Prostate gland (tissue), 2 donors: ENCODE data around the gene CTIF. TPM values are rescaled to one million over a fixed set of nuclear protein-coding genes. Genes with fewer than 3 reads are reported as not detected.
A peak's percentile ranks its signal among the peaks of the same experiment; 100 is the strongest.

Experiments
- DNase-seq: peaks from one replicate; pipeline ENCODE4 v3.0.0-alpha.2; 2019; ENCODE audit warnings: low spot score
- H3K27ac ChIP-seq, 2 donors: fragments of 200-600 bp; sonication (generic); 2 replicates each; pipeline ENCODE4 v1.5.1; 2017 to 2019
- H3K27me3 ChIP-seq: fragments of 200-600 bp; sonication (generic); replicated peaks from 2 replicates; pipeline ENCODE4 v1.5.1; 2019; ENCODE audit not compliant: insufficient read depth
- H3K36me3 ChIP-seq, 2 donors: fragments of 200-600 bp; sonication (generic); 1 replicate in 1 of 2; 2 replicates in 1 of 2; pipeline versions ENCODE4 v1.5.1 to v1.8.1; 2017 to 2019
- H3K4me1 ChIP-seq: fragments of 200-600 bp; sonication (generic); replicated peaks from 2 replicates; pipeline ENCODE4 v1.5.1; 2019
- H3K4me3 ChIP-seq, 2 donors: fragments of 200-600 bp; sonication (generic); 2 replicates each; pipeline ENCODE4 v1.5.1; 2017 to 2019
- H3K9me3 ChIP-seq: fragments of 200-600 bp; sonication (generic); 2 replicates; pipeline ENCODE4 v1.5.1; 2017
- POLR2A ChIP-seq: fragments of 450-650 bp; IDR thresholded peaks from one replicate; pipeline ENCODE4 v1.6.1; 2016; ENCODE audit warnings: antibody characterized with exemption, mild to moderate bottlenecking
- POLR2AphosphoS5 ChIP-seq: sonication (generic); formaldehyde crosslinking; IDR thresholded peaks from one replicate; pipeline ENCODE4 v1.6.1; 2017; ENCODE audit warnings: antibody characterized with exemption
- WGBS: methylation state at CpG from one replicate; pipeline ENCODE4 v1.1.5; 2018; 5-methylcytosine and 5-hydroxymethylcytosine counted together
- intact Hi-C: fragments of 100-400 bp; cut with DNase I; formaldehyde crosslinking; loops from one replicate; pipeline ENCODE4 v1.14.2; 2022
- total RNA-seq, 2 donors: library from RNA; depleted of rRNA; stranded (reverse); fragments of >200 nt; gene quantifications; one replicate each; pipeline ENCODE4 v1.1.0, GENCODE V29; 2016
- TF ChIP-seq, protein P1 (sequence below), 4 experiments: fragments of 200-600 bp in 2 of 4; fragments of 450-650 bp in 2 of 4; sonication (generic) in 2 of 4; IDR thresholded peaks; 1 replicate in 3 of 4; 2 replicates in 1 of 4; pipeline ENCODE4 v1.5.1; 2016 to 2019; ENCODE audit warnings: antibody characterized with exemption in 4 of 4, mild to moderate bottlenecking in 2 of 4, moderate library complexity in 2 of 4

Gene CTIF
- total RNA-seq, 2 donors from 2014 or later = 8.1 to 57.9 TPM

DNA sequence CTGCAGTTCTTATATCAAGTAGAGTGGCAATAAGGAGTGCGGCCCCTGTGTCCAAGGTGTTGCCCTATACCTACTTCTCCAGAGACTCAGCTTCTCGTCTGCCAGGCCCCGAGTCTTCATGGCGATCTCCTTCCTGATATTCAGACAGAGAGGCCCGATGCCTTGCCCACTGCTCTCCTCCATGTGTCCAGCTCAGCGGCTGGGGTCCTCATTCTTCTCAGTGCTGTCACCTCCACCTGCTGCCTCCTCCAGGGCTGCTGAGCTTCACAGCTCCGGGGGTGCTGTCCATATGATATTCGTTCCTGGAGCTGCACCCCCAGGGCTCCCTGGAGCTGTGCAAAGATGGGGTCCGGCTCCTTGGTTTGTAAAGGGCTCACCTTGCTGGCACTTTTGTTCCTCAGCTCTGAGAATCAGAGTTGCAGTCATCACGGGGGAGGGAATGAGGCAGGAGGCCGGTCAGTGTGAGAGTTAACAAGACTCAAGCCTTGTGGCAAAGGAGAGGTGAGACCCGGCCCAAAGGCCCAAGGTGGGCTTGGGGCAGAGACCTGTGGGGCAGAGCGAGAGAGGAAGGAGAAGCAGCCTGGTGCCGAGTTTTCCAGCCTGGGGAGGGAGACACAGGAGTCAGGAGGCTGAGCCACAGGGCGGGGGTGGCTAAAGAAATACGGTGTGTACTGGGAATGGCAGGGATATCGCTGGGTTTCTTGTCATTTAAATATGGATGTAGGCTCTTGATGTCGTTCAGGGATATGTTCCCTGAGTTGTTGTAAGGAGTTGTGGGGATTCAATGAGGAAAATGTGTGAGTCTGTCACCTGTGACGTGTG, 120.6 kb downstream of the CTIF start:
- Histone ChIP-seq H3K9me3 (no peaks in the 10 kb centered on the region), H3K27me3 (no peaks in the 10 kb centered on the region), H3K36me3 (no peaks in the 10 kb centered on the region), H3K4me3 (no peak overlapping the region), H3K27ac (no peak overlapping the region), H3K4me1 (peaks cover 4% of the 10 kb centered on the region)
- TF ChIP-seq POLR2A (no peak), POLR2AphosphoS5 (no peak)
- TF ChIP-seq, protein P1, sequence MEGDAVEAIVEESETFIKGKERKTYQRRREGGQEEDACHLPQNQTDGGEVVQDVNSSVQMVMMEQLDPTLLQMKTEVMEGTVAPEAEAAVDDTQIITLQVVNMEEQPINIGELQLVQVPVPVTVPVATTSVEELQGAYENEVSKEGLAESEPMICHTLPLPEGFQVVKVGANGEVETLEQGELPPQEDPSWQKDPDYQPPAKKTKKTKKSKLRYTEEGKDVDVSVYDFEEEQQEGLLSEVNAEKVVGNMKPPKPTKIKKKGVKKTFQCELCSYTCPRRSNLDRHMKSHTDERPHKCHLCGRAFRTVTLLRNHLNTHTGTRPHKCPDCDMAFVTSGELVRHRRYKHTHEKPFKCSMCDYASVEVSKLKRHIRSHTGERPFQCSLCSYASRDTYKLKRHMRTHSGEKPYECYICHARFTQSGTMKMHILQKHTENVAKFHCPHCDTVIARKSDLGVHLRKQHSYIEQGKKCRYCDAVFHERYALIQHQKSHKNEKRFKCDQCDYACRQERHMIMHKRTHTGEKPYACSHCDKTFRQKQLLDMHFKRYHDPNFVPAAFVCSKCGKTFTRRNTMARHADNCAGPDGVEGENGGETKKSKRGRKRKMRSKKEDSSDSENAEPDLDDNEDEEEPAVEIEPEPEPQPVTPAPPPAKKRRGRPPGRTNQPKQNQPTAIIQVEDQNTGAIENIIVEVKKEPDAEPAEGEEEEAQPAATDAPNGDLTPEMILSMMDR (IDR thresholded peaks at IDR 0.05) = no peak
- DNase-seq = no peak
- WGBS = 93% methylated on average over 19 of the region's 19 CpGs
- intact Hi-C loops = loop anchor here (5.0 to 10.0 kb wide), 3 partner anchors 45 to 1695 kb away; no protein-coding TSS in a partner anchor

DNA sequence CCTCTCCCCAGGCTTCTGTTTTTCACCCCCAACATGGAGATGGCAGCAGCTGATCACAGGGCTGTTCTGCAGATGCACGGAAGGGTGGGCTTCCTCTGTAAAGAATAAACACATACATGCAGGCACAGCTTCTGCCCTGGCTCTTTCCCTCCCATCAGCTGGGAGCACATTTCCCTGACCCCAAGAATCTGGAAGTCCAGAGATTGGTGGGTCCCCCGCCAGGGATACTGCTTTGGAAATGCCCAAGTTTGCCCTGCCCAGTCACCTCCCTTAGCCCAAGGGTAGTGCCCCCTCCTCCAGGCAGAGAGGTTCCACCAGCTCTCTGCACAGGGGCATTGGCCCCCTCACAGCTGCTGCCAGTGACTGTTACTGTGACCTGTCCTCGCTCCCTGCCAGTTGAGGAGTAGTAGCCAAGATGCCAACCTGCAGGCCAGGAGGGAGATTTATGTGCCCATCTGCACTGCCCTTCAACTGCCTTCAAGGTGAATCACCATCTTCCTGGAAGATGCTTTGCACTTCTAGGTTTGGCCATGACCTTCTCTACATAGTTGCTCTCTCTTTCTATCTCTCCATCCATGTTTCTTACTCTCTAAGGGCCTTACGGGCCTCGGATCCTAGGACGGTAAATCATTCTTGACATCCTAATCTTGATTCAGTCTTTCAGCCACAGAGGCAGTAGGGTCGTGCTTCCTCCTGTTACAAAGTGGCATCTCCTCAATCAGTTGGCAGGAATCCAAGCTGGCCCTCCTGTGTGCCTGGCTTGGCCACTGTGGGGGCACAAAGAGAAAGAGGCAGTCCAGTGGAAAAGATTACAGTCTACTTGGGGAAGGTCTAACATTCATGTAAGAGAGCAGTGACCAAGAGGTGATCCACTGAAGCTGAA, 121.8 kb downstream of the CTIF start:
- 80% methylated on average over 7 of the region's 7 CpGs for WGBS
- Histone ChIP-seq H3K4me3 (no peak overlapping the region), H3K27me3 (no peaks in the 10 kb centered on the region), H3K4me1 (peaks cover 4% of the 10 kb centered on the region), H3K27ac (no peak overlapping the region), H3K36me3 (no peaks in the 10 kb centered on the region), H3K9me3 (no peaks in the 10 kb centered on the region)
- DNase-seq = no peak
- intact Hi-C loops = loop anchor here (5.0 to 10.0 kb wide), 3 partner anchors 46 to 1694 kb away; no protein-coding TSS in a partner anchor
- TF ChIP-seq POLR2AphosphoS5 (no peak), POLR2A (no peak)
- TF ChIP-seq, protein P1 (IDR thresholded peaks at IDR 0.05) = no peak

- Histone ChIP-seq H3K4me3 (no peak overlapping the region), H3K27me3 (no peaks in the 10 kb centered on the region), H3K27ac (peak overlapping the region in 1 of 2 donors; percentile 25), H3K9me3 (no peaks in the 10 kb centered on the region), H3K36me3 (no peaks in the 10 kb centered on the region), H3K4me1 (peaks cover 4% of the 10 kb centered on the region)
- TF ChIP-seq, protein P1 (IDR thresholded peaks at IDR 0.05) = no peak
- DNase-seq = no peak
- 72% methylated on average over 7 of the region's 7 CpGs for WGBS
- intact Hi-C loops = loop anchor here (5.0 to 10.0 kb wide), 3 partner anchors 47 to 1693 kb away; no protein-coding TSS in a partner anchor
Measured at GRCh38 chr18:48661421-48661820, 122.6 kb downstream of the CTIF start.

GRCh38 chr18:48662011-48662661, 123.3 kb downstream of the CTIF start:
- Histone ChIP-seq H3K4me3 (no peak overlapping the region), H3K9me3 (no peaks in the 10 kb centered on the region), H3K27ac (peak overlapping the region; percentile 1 to 25), H3K27me3 (no peaks in the 10 kb centered on the region), H3K4me1 (peaks cover 4% of the 10 kb centered on the region), H3K36me3 (no peaks in the 10 kb centered on the region)
- peak; percentile 58 for DNase-seq
- 45% methylated on average over 9 of the region's 9 CpGs for WGBS
- TF ChIP-seq, protein P1 (IDR thresholded peaks at IDR 0.05) = no peak
- TF ChIP-seq POLR2A (no peak), POLR2AphosphoS5 (peak; percentile 21)
- intact Hi-C loops = loop anchor here (5.0 to 10.0 kb wide), 3 partner anchors 47 to 1693 kb away; no protein-coding TSS in a partner anchor
